ENCODE measurements around the gene C17orf107.
"Not testable (repeated sequence)": the region's sequence is repeated elsewhere in the genome, so short reads cannot be mapped to it uniquely, and the experiment has no call there.

The C17orf107 gene

DNA sequence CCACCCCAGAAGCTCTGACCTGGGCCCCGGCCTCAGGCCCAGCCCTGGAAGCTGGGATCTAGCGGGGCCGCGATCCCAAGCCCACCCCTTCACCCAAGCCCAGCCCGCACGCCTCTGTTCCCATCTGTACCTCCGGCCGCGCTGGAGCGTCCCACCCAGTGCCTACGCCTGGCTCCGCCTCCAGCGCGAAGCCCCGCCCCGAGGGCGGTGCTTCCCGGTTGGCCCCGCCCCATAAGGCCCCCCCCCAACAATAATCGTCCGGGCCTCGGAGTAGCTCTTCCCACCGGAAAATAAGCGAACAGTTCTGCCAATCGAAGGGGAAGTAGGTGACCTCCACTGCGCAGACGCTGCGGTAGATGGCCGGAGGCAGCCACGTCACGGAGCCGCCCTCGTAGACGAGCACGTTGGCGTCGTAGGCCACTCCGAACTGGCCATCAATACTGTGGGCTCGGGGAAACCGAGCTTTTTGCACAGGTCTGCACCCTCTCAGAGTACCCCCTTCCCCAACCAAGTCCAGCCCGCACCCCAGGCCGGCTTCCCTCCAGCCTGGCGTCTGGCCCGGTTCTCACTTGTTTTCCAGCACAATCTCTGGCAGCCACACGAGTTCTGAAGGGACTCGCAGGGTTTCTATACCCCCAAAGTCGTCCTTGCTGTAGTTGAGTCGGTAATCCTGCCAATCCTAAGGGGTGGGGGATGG is 2.5 kb downstream of the C17orf107 start:
- DNase-seq = no peak

GRCh38 chr17:4902540-4902939 is 3.2 kb downstream of the C17orf107 start:
- DNase-seq = no peak

DNA sequence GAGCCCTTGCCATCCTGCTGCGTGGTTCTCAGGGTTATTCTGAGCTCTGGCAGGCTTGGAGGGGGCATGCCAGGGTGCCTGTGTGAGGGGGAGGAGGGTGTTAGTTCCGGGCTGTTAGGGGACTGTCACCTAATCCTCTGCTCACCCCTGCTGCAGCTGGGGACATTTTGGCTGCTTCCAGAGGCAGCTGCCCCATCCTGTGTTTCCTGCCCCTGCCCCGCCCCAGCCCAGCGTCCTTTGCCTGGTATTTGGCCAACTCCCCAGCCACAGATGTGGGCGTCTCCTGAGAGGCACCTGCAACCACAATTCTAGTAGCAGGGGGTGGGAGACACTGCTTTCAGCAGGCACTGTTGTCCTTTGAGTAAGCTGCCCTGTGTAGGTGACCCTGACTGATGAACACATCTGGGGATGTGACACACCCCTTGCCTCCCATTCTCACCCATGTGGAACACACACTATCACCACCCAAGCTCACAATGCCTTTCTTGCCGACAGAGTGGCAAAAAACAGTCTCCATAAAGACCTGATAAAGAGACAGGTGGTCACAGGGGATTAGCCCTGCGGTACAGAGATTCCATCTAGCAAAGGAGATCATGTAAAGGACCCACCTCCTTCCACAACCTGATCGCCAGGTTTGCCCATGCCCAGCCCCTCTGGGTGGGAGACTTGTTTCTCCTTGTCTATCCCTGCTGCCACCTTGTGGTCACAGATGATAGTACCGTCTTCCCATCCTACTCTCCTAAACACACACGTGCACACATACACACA is 3.9 kb downstream of the C17orf107 start, which contains the start of gene CHRNE:
Gene CHRNE, minus strand, starts transcription at position 48 of the 768 bp plus-strand sequence. Its CDS starts 35 bp downstream, at position 13.
- DNase-seq = peak; percentile 8

GRCh38 chr17:4906642-4907041 is 7.3 kb downstream of the C17orf107 start:
- DNase-seq = not testable (repeated sequence)

DNA sequence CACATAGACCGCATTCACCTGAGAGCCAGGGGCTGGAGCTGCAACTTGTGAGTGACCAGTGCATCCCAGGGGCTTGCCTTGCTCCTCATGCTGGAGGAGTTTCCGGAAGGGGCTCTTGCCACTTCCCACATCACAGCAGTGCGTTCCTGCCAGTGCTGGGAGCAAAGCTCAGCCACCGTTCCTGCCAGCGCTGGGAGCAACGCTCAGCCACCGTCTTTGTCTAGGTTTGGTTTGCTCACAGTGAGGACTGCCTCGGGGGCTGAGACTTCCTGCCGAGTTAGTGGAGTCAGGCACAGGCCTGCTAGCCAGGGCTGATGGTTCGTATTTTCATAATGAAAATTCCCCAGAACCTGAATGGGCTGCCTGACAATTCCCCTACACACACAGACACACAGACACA is 9.0 kb downstream of the C17orf107 start:
- DNase-seq = no peak

GRCh38 chr17:4908711-4909496 is 9.6 kb downstream of the C17orf107 start:
- DNase-seq = peak; percentile 52

- DNase-seq = no peak
Observed at GRCh38 chr17:4913994-4914393, 14.7 kb downstream of the C17orf107 start.

DNA sequence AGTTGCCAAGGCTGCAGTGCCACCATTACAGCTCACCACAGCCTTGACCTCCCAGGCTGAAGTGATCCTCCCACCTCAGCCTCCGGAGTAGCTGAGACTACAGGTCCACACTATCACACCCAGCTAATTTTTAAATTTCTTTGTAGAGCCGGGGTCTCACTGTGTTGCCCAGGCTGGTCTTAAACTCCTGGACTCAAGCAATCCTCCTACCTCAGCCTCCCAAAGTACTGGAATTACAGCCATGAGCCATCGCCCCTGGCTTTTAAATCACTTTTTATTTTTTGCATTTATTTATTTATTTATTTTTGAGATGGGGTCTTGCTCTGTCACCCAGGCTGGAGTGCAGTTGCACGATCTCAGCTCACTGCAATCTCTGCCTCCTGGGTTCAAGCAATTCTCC is 15.2 kb downstream of the C17orf107 start:
- not testable (repeated sequence) for DNase-seq

DNA sequence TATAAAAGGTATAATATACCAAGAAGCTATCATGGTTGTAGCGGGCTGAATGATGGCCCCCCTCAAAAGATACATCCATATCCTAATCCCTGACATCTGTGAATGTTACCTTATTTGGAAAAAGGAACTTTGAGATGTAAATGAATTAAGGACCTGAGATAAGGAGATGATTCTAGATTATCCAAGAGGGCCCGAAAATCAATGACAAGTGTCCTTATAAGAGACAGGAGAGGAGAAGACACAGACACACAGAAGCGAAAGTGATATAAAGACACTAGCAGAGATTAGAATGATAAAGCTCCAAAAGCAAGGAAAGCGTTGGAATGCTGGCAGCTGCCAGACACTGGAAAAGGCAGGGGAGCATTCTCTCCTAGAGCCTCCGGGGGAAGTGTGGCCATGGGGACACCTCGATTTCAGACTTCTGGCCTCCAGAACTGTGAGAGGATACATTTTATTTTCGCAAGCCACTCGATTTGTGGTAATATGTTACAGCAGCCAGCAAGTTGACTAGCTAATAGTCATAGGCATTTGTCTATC is 20.2 kb downstream of the C17orf107 start:
- DNase-seq = no peak

GRCh38 chr17:4920351-4921048 is 21.2 kb downstream of the C17orf107 start:
- peak; percentile 3 for DNase-seq

DNA sequence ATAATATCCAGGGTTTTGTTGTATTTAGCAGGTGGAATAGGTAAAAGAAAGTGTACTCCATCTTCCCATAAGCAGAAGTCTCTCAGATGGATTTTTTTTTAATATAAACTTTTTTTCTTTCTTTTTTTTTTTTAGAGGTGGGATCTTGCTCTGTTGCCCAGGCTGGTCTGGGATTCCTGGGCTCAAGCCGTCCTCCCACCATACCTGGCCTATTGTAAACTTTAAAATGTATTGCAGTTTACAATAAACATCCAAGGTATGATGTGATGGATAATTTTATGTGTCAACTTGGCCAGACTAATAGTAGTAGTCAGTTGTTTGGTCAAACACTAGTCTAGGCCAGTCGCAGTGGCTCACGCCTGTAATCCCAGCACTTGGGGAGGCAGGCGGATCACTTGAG is 22.0 kb downstream of the C17orf107 start:
- DNase-seq = no peak

GRCh38 chr17:4926577-4927335 is 27.4 kb downstream of the C17orf107 start:
- not testable (repeated sequence) for DNase-seq

DNA sequence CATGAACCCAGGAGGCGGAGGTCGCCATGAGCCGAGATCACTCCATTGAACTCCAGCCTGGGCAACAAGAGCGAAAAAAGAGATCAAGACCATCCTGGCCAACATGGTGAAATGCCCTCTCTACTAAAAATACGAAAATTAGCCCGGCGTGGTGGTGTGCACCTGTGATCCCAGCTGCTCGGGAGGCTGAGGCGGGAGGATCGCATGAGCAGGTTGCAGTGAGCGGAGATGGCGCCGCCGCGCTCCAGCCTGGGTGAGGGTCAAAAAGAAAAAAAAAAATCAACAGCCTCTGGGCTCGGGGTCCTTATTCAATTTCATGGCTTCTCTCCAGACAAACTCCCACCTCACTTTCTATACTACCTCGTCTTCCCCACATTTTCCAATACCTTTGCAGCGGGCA is 29.5 kb downstream of the C17orf107 start:
- no peak for DNase-seq

DNA sequence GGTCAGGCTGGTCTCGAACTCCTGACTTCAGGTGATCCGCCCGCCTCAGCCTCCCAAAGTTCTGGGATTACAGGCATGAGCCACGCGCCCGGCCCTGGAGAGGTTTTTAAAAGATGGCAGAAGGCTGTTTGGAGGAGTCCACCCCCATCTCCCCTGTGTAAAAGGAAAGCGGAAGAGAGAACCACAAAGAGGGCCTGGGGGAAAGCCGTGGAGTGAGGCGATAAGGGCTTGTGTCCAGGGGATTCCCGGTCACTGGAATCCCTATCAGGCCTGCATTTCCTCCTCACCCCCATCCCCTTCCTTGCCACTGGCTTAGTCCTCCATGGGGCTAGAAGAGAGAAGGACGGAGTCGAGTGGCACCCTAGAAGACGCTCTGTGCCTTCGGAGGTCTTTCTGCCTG is 32.6 kb downstream of the C17orf107 start, which contains the start of gene GP1BA:
Gene GP1BA, plus strand, starts transcription at position 315 of the 400 bp plus-strand sequence. CDS start 328 bp downstream, outside the sequence.
- DNase-seq = no peak

GRCh38 chr17:4932756-4933155 is 33.4 kb downstream of the C17orf107 start:
- DNase-seq = no peak

DNA sequence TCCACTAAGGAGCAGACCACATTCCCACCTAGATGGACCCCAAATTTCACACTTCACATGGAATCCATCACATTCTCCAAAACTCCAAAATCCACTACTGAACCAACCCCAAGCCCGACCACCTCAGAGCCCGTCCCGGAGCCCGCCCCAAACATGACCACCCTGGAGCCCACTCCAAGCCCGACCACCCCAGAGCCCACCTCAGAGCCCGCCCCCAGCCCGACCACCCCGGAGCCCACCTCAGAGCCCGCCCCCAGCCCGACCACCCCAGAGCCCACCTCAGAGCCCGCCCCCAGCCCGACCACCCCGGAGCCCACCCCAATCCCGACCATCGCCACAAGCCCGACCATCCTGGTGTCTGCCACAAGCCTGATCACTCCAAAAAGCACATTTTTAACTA is 34.3 kb downstream of the C17orf107 start:
- DNase-seq = no peak

GRCh38 chr17:4934173-4934979 is 35.0 kb downstream of the C17orf107 start:
- peak; percentile 57 for DNase-seq

- DNase-seq = no peak
Observed at GRCh38 chr17:4935650-4936049, 36.3 kb downstream of the C17orf107 start.

GRCh38 chr17:4936436-4936835 is 37.1 kb downstream of the C17orf107 start:
- DNase-seq = no peak

- DNase-seq = no peak
Observed at GRCh38 chr17:4937553-4937952, 38.2 kb downstream of the C17orf107 start.

DNA sequence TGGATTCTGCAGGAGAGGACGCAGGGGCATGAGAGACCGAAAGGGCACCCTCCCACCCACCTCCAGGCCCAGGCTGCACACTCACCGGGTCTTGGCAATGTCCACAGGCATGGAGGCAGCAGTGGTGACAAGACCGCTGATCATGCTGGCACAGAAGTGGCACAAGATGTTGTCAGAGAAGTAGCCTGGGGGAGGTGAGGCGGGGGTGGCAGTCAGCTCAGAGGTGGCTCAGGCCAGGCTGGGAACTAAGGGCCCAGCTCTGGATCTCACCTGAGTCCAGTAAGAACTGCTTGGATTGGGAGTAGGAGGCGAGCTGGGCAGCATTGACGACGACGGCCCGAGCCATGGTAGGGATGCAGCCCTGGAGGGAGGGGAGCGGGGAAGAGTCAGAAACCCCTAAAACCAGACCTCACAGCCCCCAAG is 38.7 kb downstream of the C17orf107 start:
- no peak for DNase-seq
